GM19455 (cell line): ENCODE measurements around the gene TNS3.

Source experiments
- ATAC-seq: cut with Tn5 transposase; IDR thresholded peaks from one replicate; pipeline ENCODE4 v1.9.1; 2021; ENCODE audit not compliant: unreplicated experiment

TNS3 gene

GRCh38 chr7:47490501-47491265, 91.2 kb downstream of the TNS3 start:
- no peak for ATAC-seq

GRCh38 chr7:47489624-47490023, 92.3 kb downstream of the TNS3 start:
- ATAC-seq, result no peak

GRCh38 chr7:47488969-47489342, 93.0 kb downstream of the TNS3 start:
- no peak for ATAC-seq

- no peak for ATAC-seq
Observed at GRCh38 chr7:47488201-47488968, 93.5 kb downstream of the TNS3 start.

- ATAC-seq, result no peak
Observed at GRCh38 chr7:47485640-47486435, 96.1 kb downstream of the TNS3 start.

GRCh38 chr7:47484923-47485639, 96.8 kb downstream of the TNS3 start:
- no peak for ATAC-seq

GRCh38 chr7:47484457-47484856, 97.5 kb downstream of the TNS3 start:
- ATAC-seq, result no peak

- no peak for ATAC-seq
Observed at GRCh38 chr7:47483604-47484273, 98.2 kb downstream of the TNS3 start.

- no peak for ATAC-seq
Observed at GRCh38 chr7:47482013-47482875, 99.7 kb downstream of the TNS3 start.

GRCh38 chr7:47481541-47482012, 100.3 kb downstream of the TNS3 start:
- no peak for ATAC-seq

GRCh38 chr7:47480576-47481538, 101.1 kb downstream of the TNS3 start:
- peak; percentile 59 for ATAC-seq

- no peak for ATAC-seq
Observed at GRCh38 chr7:47479821-47480575, 101.9 kb downstream of the TNS3 start.

- ATAC-seq, result no peak
Observed at GRCh38 chr7:47478926-47479711, 102.8 kb downstream of the TNS3 start.

- ATAC-seq, result no peak
Observed at GRCh38 chr7:47478017-47478344, 103.9 kb downstream of the TNS3 start.

- ATAC-seq, result no peak
Observed at GRCh38 chr7:47477191-47478016, 104.5 kb downstream of the TNS3 start.

- ATAC-seq, result no peak
Observed at GRCh38 chr7:47475880-47476227, 106.1 kb downstream of the TNS3 start.
